ENCODE data around the gene KRT40.

GRCh38 chr17:41009936-41010335 lies 25.8 kb upstream of the KRT40 start:
- no peak for TF ChIP-seq EZH2 (IDR thresholded peaks at IDR 0.05; ENCODE audit: borderline replicate concordance, insufficient read depth, low read depth, low read length, poor library complexity, severe bottlenecking)
- TF ChIP-seq CTCF (IDR thresholded peaks at IDR 0.05), result no peak
